ENCODE data around the gene WDFY3.

The WDFY3 gene

GRCh38 chr4:84966382-84967242 is at the start of gene WDFY3:
Gene WDFY3, minus strand, starts transcription at chr4:84966690. Its CDS starts 106,099 bp downstream, at chr4:84860591.
- peak; percentile 48 for DNase-seq

GRCh38 chr4:85005865-85006377 is 39.4 kb upstream of the WDFY3 start:
- DNase-seq, result no peak

GRCh38 chr4:85000343-85000742 is 33.9 kb upstream of the WDFY3 start:
- no peak for DNase-seq

- no peak for DNase-seq
Measured at GRCh38 chr4:84995386-84995785, 28.9 kb upstream of the WDFY3 start.

- DNase-seq, result no peak
Measured at GRCh38 chr4:84994280-84994679, 27.8 kb upstream of the WDFY3 start.

- no peak for DNase-seq
Measured at GRCh38 chr4:84985952-84986351, 19.5 kb upstream of the WDFY3 start.

- no peak for DNase-seq
Measured at GRCh38 chr4:84977396-84977795, 10.9 kb upstream of the WDFY3 start.

GRCh38 chr4:84973856-84974255 is 7.4 kb upstream of the WDFY3 start:
- DNase-seq, result no peak

GRCh38 chr4:84971319-84971932 is 4.9 kb upstream of the WDFY3 start:
- DNase-seq, result no peak

GRCh38 chr4:84968925-84969324 is 2.4 kb upstream of the WDFY3 start:
- DNase-seq, result no peak

- DNase-seq, result no peak
Measured at GRCh38 chr4:84967243-84967690, 777 bp upstream of the WDFY3 start.

- peak; percentile 8 for DNase-seq
Measured at GRCh38 chr4:84965553-84966381, 723 bp downstream of the WDFY3 start.

GRCh38 chr4:84964995-84965552 is 1.4 kb downstream of the WDFY3 start:
- DNase-seq, result no peak

GRCh38 chr4:84962102-84962501 is 4.4 kb downstream of the WDFY3 start:
- DNase-seq, result no peak

GRCh38 chr4:84958434-84958833 is 8.1 kb downstream of the WDFY3 start:
- DNase-seq, result no peak

- no peak for DNase-seq
Measured at GRCh38 chr4:84957514-84958420, 8.7 kb downstream of the WDFY3 start.

- DNase-seq, result no peak
Measured at GRCh38 chr4:84956014-84956413, 10.5 kb downstream of the WDFY3 start.

- DNase-seq, result no peak
Measured at GRCh38 chr4:84954982-84955567, 11.4 kb downstream of the WDFY3 start.

GRCh38 chr4:84952776-84953175 is 13.7 kb downstream of the WDFY3 start:
- no peak for DNase-seq

- DNase-seq, result no peak
Measured at GRCh38 chr4:84952004-84952403, 14.5 kb downstream of the WDFY3 start.

GRCh38 chr4:84948056-84948455 is 18.4 kb downstream of the WDFY3 start:
- no peak for DNase-seq
